Heart left ventricle (tissue), 16 donors: ENCODE results near the gene CPEB1. TPM values are rescaled to one million over a fixed set of nuclear protein-coding genes. Genes with fewer than 3 reads are reported as not detected.

ENCODE experiments used
- ATAC-seq, 4 donors: fragments of 200-7000 bp; cut with Tn5 transposase; one replicate each; pipeline ENCODE4 v1.9.1; 2020 to 2022; ENCODE audit warnings: moderate library complexity in 4 of 4, mild to moderate bottlenecking in 3 of 4, moderate number of reproducible peaks in 1 of 4
- DNase-seq, 5 donors: peaks; one replicate each; pipeline ENCODE4 v3.0.0-alpha.2; 2020
- H3K27ac ChIP-seq, 12 donors: fragments of 200-600 bp; sonication (generic) in 4 of 12; one replicate each; pipeline versions ENCODE4 v1.5.0 to v1.8.0; 2016 to 2022; ENCODE audit warnings: mild to moderate bottlenecking in 2 of 12
- H3K27me3 ChIP-seq, 9 donors: fragments of 200-600 bp; sonication (generic) in 2 of 9; one replicate each; pipeline versions ENCODE4 v1.5.1 to v1.8.0; 2016 to 2022; ENCODE audit warnings: mild to moderate bottlenecking in 3 of 9
- H3K36me3 ChIP-seq, 9 donors: fragments of 200-600 bp; sonication (generic) in 2 of 9; one replicate each; pipeline versions ENCODE4 v1.5.0 to v1.8.0; 2018 to 2022; ENCODE audit warnings: mild to moderate bottlenecking in 2 of 9
- H3K4me1 ChIP-seq, 12 donors: fragments of 200-600 bp; sonication (generic) in 4 of 12; one replicate each; pipeline versions ENCODE4 v1.5.0 to v1.8.0; 2016 to 2022; ENCODE audit warnings: mild to moderate bottlenecking in 3 of 12
- H3K4me3 ChIP-seq, 12 donors: fragments of 200-600 bp; sonication (generic) in 4 of 12; one replicate each; pipeline versions ENCODE4 v1.5.0 to v1.8.0; 2017 to 2022; ENCODE audit warnings: mild to moderate bottlenecking in 9 of 12, moderate library complexity in 4 of 12
- H3K9me3 ChIP-seq, 12 donors: fragments of 200-600 bp; sonication (generic) in 4 of 12; one replicate each; pipeline versions ENCODE4 v1.5.0 to v1.8.0; 2016 to 2022; ENCODE audit warnings: mild to moderate bottlenecking in 1 of 12
- POLR2A ChIP-seq, 2 donors: fragments of 450-650 bp; IDR thresholded peaks; one replicate each; pipeline ENCODE4 v1.6.1; 2017; ENCODE audit warnings: antibody characterized with exemption in 2 of 2, mild to moderate bottlenecking in 2 of 2, moderate library complexity in 2 of 2
- WGBS, 4 donors: extraction: QIAGEN DNeasy Blood & Tissue Kit in 2 of 4; methylation state at CpG; one replicate each; pipeline versions ENCODE4 v1.1.5 to v1.1.7; 2013 to 2018; 5-methylcytosine and 5-hydroxymethylcytosine counted together
- intact Hi-C, 10 donors: fragments of 100-400 bp; cut with DNase I; formaldehyde crosslinking; loops; one replicate each; pipeline versions ENCODE4 v1.11.1 to v1.14.2; 2022
- polyA plus RNA-seq, 2 donors: library from polyadenylated mRNA; stranded (reverse); fragments of 200-250 nt; gene quantifications; one replicate each; pipeline ENCODE4 v1.2.3, GENCODE V29; 2013
- total RNA-seq, 9 donors: library from RNA; depleted of rRNA in 2 of 9; stranded (reverse); fragments of >200 nt in 2 of 9; fragmentation: NEBNext Ultra II Directional in 3 of 9; extraction: Animal tissue kit (Norgen Biotek cat#: 25700) in 3 of 9; gene quantifications; one replicate each; pipeline versions ENCODE4 v1.1.0 to v1.2.4, GENCODE V29; 2016 to 2023
- TF ChIP-seq, protein P1 (sequence below), 12 donors: fragments of 200-600 bp; sonication (generic) in 4 of 12; IDR thresholded peaks; one replicate each; pipeline versions ENCODE4 v1.5.0 to v1.8.0; 2018 to 2022; ENCODE audit warnings: antibody characterized with exemption in 12 of 12, mild to moderate bottlenecking in 5 of 12
- donor health status: ischemic (EF 13 %, LVEDD 7.1; RV severe dilation, severe dysfunction).
- donor health status: healthy with polysubstance abuse.
- donor health status: DM: no; HTN: yes; CAD: no.
- donor health status: DM: no; HTN: no; CAD: no.
- donor health status: ischemic (EF 25% LVEDD 6.9; RV normal size, moderate dysfunction).
- donor health status: ischemic (EF 25% LVEDD 5.7; RV mildly dilated, moderate dysfunction).
- donor health status: healthy.
- donor health status: DM: yes; HTN: yes; CAD: no.
- donor health status: ischemic (EF 35%, LVEDD 5.7; RV mildly dilated, moderate dysfunction).
- donor health status: nonischemic (EF 11% LVEDD 7.7; RV severe dilation, severe dysfunction).
- donor health status: DM: yes; HTN: yes; CAD: no.
- donor health status: PGD.
- donor health status: ischemic (EF 29% LVEDD 5.4; RV normal size, mild dysfunction).
- donor health status: nonischemic (EF 23%, LVEDD 6.1; RV moderate dilation, normal function).

CPEB1 gene
- total and polyA plus RNA-seq, 11 donors, result 0.07 to 8.7 (median 0.54) TPM; not detected in 1

DNA sequence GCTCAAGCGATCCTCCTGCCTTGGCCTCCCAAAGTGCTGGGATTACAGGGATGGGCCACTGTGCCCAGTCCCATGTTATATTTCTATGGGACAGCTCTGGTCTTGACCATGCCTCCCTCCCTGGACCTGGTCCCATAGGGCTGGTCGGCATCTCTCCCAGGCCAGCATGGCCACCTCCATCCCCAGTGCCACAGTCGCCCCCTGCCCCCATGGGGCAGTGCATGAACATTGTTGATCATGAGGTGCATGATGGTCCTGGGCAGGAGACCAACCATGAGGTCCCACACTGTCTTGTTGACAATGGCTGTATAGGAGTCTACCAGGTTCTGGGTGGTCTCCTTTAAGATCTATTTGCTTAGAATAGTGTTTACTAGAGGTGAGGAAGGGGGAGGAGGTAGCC lies 113.4 kb downstream of the CPEB1 start:
- 97 to 100% (median 99%) methylated on average over 2 to 3 of the region's 3 CpGs for WGBS, 4 donors
- Histone ChIP-seq H3K27ac (no peak overlapping the region), H3K27me3 (no peaks in the 10 kb centered on the region), H3K4me3 (no peak overlapping the region), H3K4me1 (peaks cover 3 to 40% (median 16%) of the 10 kb centered on the region in 12 donors), H3K9me3 (no peaks in the 10 kb centered on the region), H3K36me3 (peaks cover 0 to 58% (median 50%) of the 10 kb centered on the region in 9 donors)
- DNase-seq (no peak), ATAC-seq (no peak)
- TF ChIP-seq, protein P1, sequence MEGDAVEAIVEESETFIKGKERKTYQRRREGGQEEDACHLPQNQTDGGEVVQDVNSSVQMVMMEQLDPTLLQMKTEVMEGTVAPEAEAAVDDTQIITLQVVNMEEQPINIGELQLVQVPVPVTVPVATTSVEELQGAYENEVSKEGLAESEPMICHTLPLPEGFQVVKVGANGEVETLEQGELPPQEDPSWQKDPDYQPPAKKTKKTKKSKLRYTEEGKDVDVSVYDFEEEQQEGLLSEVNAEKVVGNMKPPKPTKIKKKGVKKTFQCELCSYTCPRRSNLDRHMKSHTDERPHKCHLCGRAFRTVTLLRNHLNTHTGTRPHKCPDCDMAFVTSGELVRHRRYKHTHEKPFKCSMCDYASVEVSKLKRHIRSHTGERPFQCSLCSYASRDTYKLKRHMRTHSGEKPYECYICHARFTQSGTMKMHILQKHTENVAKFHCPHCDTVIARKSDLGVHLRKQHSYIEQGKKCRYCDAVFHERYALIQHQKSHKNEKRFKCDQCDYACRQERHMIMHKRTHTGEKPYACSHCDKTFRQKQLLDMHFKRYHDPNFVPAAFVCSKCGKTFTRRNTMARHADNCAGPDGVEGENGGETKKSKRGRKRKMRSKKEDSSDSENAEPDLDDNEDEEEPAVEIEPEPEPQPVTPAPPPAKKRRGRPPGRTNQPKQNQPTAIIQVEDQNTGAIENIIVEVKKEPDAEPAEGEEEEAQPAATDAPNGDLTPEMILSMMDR (IDR thresholded peaks at IDR 0.05), result no peak
- TF ChIP-seq POLR2A (IDR thresholded peaks at IDR 0.05), result no peak
- intact Hi-C loops, result loop anchor here in 6 of 10 donors (10.0 kb wide), 5 partner anchors 221 to 489 kb away; partner anchors contain the start of genes C15orf40 (in 1 of the 6), FSD2 (in 1 of the 6), MEX3B (in 1 of the 6) and WHAMM (in 1 of the 6)

DNA sequence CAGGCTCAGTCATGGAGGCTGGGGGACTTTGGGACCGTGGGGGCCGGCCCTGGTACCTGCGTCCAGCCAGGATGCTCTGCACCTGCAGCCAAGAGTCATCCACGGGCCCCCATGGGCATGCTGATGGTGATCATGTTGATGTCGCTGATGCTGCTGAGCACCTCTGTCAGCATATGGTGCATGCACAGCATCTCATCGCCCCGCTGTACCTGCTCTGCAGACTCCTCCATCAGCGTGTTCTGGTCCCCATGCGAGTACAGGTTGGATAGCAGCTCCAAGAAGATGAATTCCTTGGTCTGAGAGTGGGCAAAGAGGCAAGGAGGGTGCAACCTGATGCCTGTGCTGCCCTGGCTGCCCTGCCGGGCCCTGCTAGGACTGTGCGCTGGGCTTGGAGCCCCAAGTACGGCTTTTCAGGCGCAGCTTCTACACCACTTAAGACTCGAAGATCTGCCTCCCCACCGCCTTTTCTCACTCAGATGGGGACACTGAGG lies 114.1 kb downstream of the CPEB1 start:
- DNase-seq (no peak), ATAC-seq (no peak)
- Histone ChIP-seq H3K9me3 (no peaks in the 10 kb centered on the region), H3K27ac (no peak overlapping the region), H3K36me3 (peaks cover 0 to 50% (median 42%) of the 10 kb centered on the region in 9 donors), H3K27me3 (no peaks in the 10 kb centered on the region), H3K4me1 (peaks cover 0 to 32% (median 9%) of the 10 kb centered on the region in 12 donors), H3K4me3 (no peak overlapping the region)
- TF ChIP-seq, protein P1 (IDR thresholded peaks at IDR 0.05), result no peak
- no peak for TF ChIP-seq POLR2A (IDR thresholded peaks at IDR 0.05)
- intact Hi-C loops, result loop anchor here in 6 of 10 donors (10.0 kb wide), 5 partner anchors 222 to 488 kb away; partner anchors contain the start of genes C15orf40 (in 1 of the 6), FSD2 (in 1 of the 6), MEX3B (in 1 of the 6) and WHAMM (in 1 of the 6)
- 94 to 96% (median 95%) methylated on average over 13 to 15 of the region's 15 CpGs for WGBS, 4 donors

DNA sequence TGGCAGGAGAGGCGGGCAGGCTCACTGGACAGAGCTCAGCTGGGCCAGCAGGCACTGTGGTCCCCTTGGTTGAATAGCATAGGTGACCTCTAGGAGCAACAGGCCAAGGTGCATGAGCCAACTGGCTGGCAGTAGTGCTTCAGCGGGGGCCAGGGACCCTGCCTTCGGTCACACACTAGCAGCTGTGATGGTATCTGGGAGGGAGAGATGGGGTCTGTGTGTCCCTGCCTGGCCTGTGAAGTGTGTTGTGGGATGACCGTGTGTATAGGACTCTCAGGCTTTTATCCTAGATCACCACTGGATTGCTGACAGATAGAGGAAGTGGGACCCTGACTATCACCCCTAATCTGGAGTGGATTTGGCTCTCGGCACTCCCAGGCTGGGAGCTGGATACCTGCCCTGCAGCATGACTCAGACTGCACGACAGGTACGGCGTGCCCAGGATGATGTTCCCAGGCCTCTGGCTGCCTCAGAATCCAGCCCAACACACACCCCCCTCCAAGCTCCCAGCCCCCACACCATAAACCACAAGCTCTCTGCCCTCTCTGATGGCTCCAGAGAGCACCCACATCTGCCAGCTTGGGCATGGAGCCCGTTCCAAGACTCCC lies 114.7 kb downstream of the CPEB1 start:
- no peak overlapping the region for H3K27ac ChIP-seq
- peaks cover 0 to 26% (median 5%) of the 10 kb centered on the region in 12 donors for H3K4me1 ChIP-seq
- TF ChIP-seq, protein P1 (IDR thresholded peaks at IDR 0.05), result no peak
- no peak for TF ChIP-seq POLR2A (IDR thresholded peaks at IDR 0.05)
- 57 to 82% (median 66%) methylated on average over 8 to 9 of the region's 9 CpGs for WGBS, 4 donors
- H3K27me3 ChIP-seq, result no peaks in the 10 kb centered on the region
- no peak overlapping the region for H3K4me3 ChIP-seq
- peaks cover 0 to 45% (median 37%) of the 10 kb centered on the region in 9 donors for H3K36me3 ChIP-seq
- no peaks in the 10 kb centered on the region for H3K9me3 ChIP-seq
- no peak for DNase-seq
- ATAC-seq, result no peak
- intact Hi-C loops, result loop anchor here in 6 of 10 donors (10.0 kb wide), 5 partner anchors 222 to 488 kb away; partner anchors contain the start of genes C15orf40 (in 1 of the 6), FSD2 (in 1 of the 6), MEX3B (in 1 of the 6) and WHAMM (in 1 of the 6)
